HepG2 (cell line): Measurements from ENCODE around the gene CACNA2D1. TPM values are rescaled to one million over a fixed set of nuclear protein-coding genes. Genes with fewer than 3 reads are reported as not detected.

ENCODE experiments used
- ATAC-seq: fragments of 200-7000 bp; cut with Tn5 transposase; 3 replicates; pipeline ENCODE4 v1.9.1; 2020; ENCODE audit warnings: mild to moderate bottlenecking, moderate library complexity
- BruUV-seq: library from RNA; stranded (reverse); fragments of 400-500 nt; replicated peaks from 2 replicates; lab custom pipeline; 2021; lab: Mats Ljungman, UMichigan
- CTCF ChIA-PET: fragments of 300-600 bp; formaldehyde crosslinking; extraction: SDS; loops from one replicate; lab custom pipeline; 2021; ENCODE audit warnings: low total read pairs, inconsistent platforms, low intra/inter-chr PET ratio; lab: Yijun Ruan, JAX
- POLR2A ChIA-PET: fragments of 350-600 bp; sonication (Branson Sonifier 250); formaldehyde crosslinking; loops from one replicate; lab custom pipeline; 2020; ENCODE audit warnings: antibody characterized with exemption, inconsistent platforms; lab: Yijun Ruan, JAX
- DNase-seq: peaks from one replicate; pipeline ENCODE4 v3.0.0-alpha.2; 2015; ENCODE audit warnings: low spot score
- FAIRE-seq: peaks from 3 replicates; lab custom pipeline; 2011; peaks lifted over from hg19 to GRCh38; lab: Jason Lieb, UNC
- H2AFZ ChIP-seq: one replicate; pipeline ENCODE4 v1.6.1; 2011; ENCODE audit warnings: low read length, inconsistent platforms
- H3K27ac ChIP-seq: fragments of 300-600 bp; 3 replicates; pipeline ENCODE4 v1.8.0; 2011; ENCODE audit warnings: mixed run types, mild to moderate bottlenecking, mixed read lengths, low read length, inconsistent platforms; ENCODE audit not compliant: insufficient read depth; ENCODE audit errors: extremely low read length
- H3K27me3 ChIP-seq, 2 experiments: fragments of 200-600 bp in 1 of 2; 2 replicates in 1 of 2; 3 replicates in 1 of 2; pipeline versions ENCODE4 v1.6.0 to v1.8.0; 2011; ENCODE audit warnings: low read length in 2 of 2, mild to moderate bottlenecking in 2 of 2, moderate library complexity in 2 of 2, inconsistent platforms in 1 of 2; ENCODE audit not compliant: insufficient read depth in 2 of 2, control insufficient read depth in 1 of 2
- H3K36me3 ChIP-seq, 2 experiments: fragments of 200-600 bp in 1 of 2; replicated peaks in 1 of 2; 2 replicates in 1 of 2; 3 replicates in 1 of 2; pipeline versions ENCODE4 v1.5.1 to v1.8.0; 2011; ENCODE audit warnings: low read length in 2 of 2, inconsistent platforms in 1 of 2; ENCODE audit not compliant: insufficient read depth in 2 of 2, control insufficient read depth in 1 of 2
- H3K4me1 ChIP-seq: 2 replicates; pipeline ENCODE4 v1.5.1; 2012; ENCODE audit warnings: low read length, inconsistent platforms; ENCODE audit not compliant: insufficient read depth
- H3K4me2 ChIP-seq: 2 replicates; pipeline ENCODE4 v1.6.0; 2011; ENCODE audit warnings: low read depth, low read length, inconsistent platforms
- H3K4me3 ChIP-seq, 3 experiments: fragments of 200-600 bp in 1 of 3; sonication (generic), shearing (Covaris generic) in 1 of 3; replicated peaks in 1 of 3; 2 replicates each; pipeline ENCODE4 v1.5.1; 2011 to 2016; ENCODE audit warnings: low read length in 3 of 3, inconsistent platforms in 2 of 3, low read depth in 2 of 3, mild to moderate bottlenecking in 2 of 3, control low read depth in 1 of 3, mixed read lengths in 1 of 3; ENCODE audit not compliant: insufficient read depth in 1 of 3
- H3K79me2 ChIP-seq: one replicate; pipeline ENCODE4 v1.6.1; 2011; ENCODE audit warnings: low read length, inconsistent platforms; ENCODE audit not compliant: insufficient read depth
- H3K9ac ChIP-seq: 2 replicates; pipeline ENCODE4 v1.6.0; 2011; ENCODE audit warnings: mild to moderate bottlenecking, low read depth, low read length, inconsistent platforms; ENCODE audit not compliant: insufficient read depth
- H3K9me3 ChIP-seq: 2 replicates; pipeline ENCODE4 v1.5.1; 2012; ENCODE audit warnings: mild to moderate bottlenecking, low read length
- H4K20me1 ChIP-seq: 2 replicates; pipeline ENCODE4 v1.6.0; 2011; ENCODE audit warnings: inconsistent platforms, mild to moderate bottlenecking, low read length, moderate library complexity; ENCODE audit not compliant: insufficient read depth
- AHDC1 ChIP-seq: sonication (generic); formaldehyde crosslinking; IDR thresholded peaks from 2 replicates; pipeline ENCODE4 v1.5.1; 2020; ENCODE audit warnings: mild to moderate bottlenecking, missing genetic modification reagents, borderline replicate concordance
- HES4 ChIP-seq: sonication (generic); formaldehyde crosslinking; IDR thresholded peaks from 2 replicates; pipeline ENCODE4 v1.9.0; 2021; ENCODE audit warnings: mild to moderate bottlenecking, missing genetic modification reagents, borderline replicate concordance
- HMG20B ChIP-seq: conservative IDR thresholded peaks from 2 replicates; pipeline ENCODE4 v1.6.1; 2016; ENCODE audit warnings: missing genetic modification reagents, missing compliant biosample characterization
- HNRNPLL ChIP-seq: fragments of 200-400 bp; formaldehyde crosslinking; IDR thresholded peaks from 2 replicates; pipeline ENCODE4 v1.6.1; 2017; ENCODE audit warnings: mild to moderate bottlenecking, low read depth, low read length; ENCODE audit not compliant: poor library complexity, severe bottlenecking
- JUND ChIP-seq: sonication (generic); formaldehyde crosslinking; IDR thresholded peaks from 2 replicates; pipeline ENCODE4 v1.8.0; 2022; ENCODE audit warnings: mild to moderate bottlenecking, missing genetic modification reagents
- NFYC ChIP-seq: IDR thresholded peaks from 2 replicates; pipeline ENCODE4 v1.6.1; 2016; ENCODE audit warnings: missing genetic modification reagents, missing compliant biosample characterization
- PAXIP1 ChIP-seq: sonication (generic); formaldehyde crosslinking; conservative IDR thresholded peaks from 2 replicates; pipeline ENCODE4 v1.4.0; 2020; ENCODE audit warnings: mild to moderate bottlenecking, missing genetic modification reagents, moderate library complexity
- PPARG ChIP-seq: conservative IDR thresholded peaks from 2 replicates; pipeline ENCODE4 v1.6.1; 2016; ENCODE audit warnings: missing biosample characterization, missing genetic modification reagents
- SNRNP70 ChIP-seq: fragments of 200-400 bp; formaldehyde crosslinking; IDR thresholded peaks from 2 replicates; pipeline ENCODE4 v1.6.1; 2017; ENCODE audit warnings: mild to moderate bottlenecking, low read depth, low read length, moderate library complexity
- TMF1 ChIP-seq: sonication (generic); formaldehyde crosslinking; IDR thresholded peaks from 2 replicates; pipeline ENCODE4 v1.8.1; 2022; ENCODE audit warnings: low read depth, missing genetic modification reagents
- ZBTB3 ChIP-seq: sonication (generic); formaldehyde crosslinking; IDR thresholded peaks from 2 replicates; pipeline ENCODE4 v1.4.0; 2020; ENCODE audit warnings: low read depth, mild to moderate bottlenecking, moderate library complexity, missing genetic modification reagents, borderline replicate concordance
- ZNF12 ChIP-seq: sonication (generic); formaldehyde crosslinking; IDR thresholded peaks from 2 replicates; pipeline ENCODE4 v1.5.0; 2020; ENCODE audit warnings: missing genetic modification reagents
- ZNF124 ChIP-seq: sonication (generic); formaldehyde crosslinking; IDR thresholded peaks from 2 replicates; pipeline ENCODE4 v1.4.0; 2020; ENCODE audit warnings: missing genetic modification reagents
- in situ Hi-C: cut with HindIII; loops from 2 replicates; pipeline ENCODE4 v1.10.0; 2017; ENCODE audit warnings: low pct_unique_long_range_greater_than_20kb; ENCODE audit not compliant: extremely low pct_ligation_motif_present
- intact Hi-C: fragments of 100-400 bp; cut with micrococcal nuclease; formaldehyde crosslinking; loops from one replicate; pipeline ENCODE4 v1.10.0; 2022; ENCODE audit not compliant: unreplicated experiment
- polyA plus RNA-seq, 8 experiments: library from polyadenylated mRNA; depleted of rRNA in 3 of 8; stranded (reverse) in 7 of 8; unstranded in 1 of 8; fragments of >200 nt; fragmentation: Illumina TruSeq in 4 of 8; extraction: Trizol in 4 of 8; gene quantifications; 2 replicates each; pipeline versions ENCODE4 v1.2.1 to v1.2.3, GENCODE V29; 2011 to 2016; ENCODE audit warnings: low read depth in 4 of 8, missing spikeins in 1 of 8, mixed read lengths in 1 of 8; ENCODE audit not compliant: insufficient read depth in 1 of 8
- total RNA-seq, 5 experiments: library from RNA; depleted of rRNA; stranded (reverse); fragments of >200 nt; fragmentation: Illumina TruSeq; extraction: Trizol; gene quantifications; 2 replicates each; pipeline ENCODE4 v1.2.3, GENCODE V29; 2016; ENCODE audit warnings: low read depth in 1 of 5

Gene CACNA2D1
- total and polyA plus RNA-seq, 2 of the 13 experiments (the other 11 are each of a cell fraction or from before 2014, with no cell fraction given) = not detected

GRCh38 chr7:82019551-82020475, 423.8 kb downstream of the CACNA2D1 start (continued):
- TF ChIP-seq SNRNP70 = no peak
- no peak for TF ChIP-seq PAXIP1 (CRISPR knock-in tag)
- TF ChIP-seq JUND (CRISPR knock-in tag) = no peak
- TF ChIP-seq, all 625 proteins: peak for 0

- no peaks in the 10 kb centered on the region for H3K4me1 ChIP-seq
- H2AFZ ChIP-seq = no peak overlapping the region
- no peak for FAIRE-seq
- no peaks in the 10 kb centered on the region for H4K20me1 ChIP-seq
- no peak overlapping the region for H3K27ac ChIP-seq
- no peak for DNase-seq
- CTCF ChIA-PET = interaction anchor here (1.9 kb wide), 1 partner anchor 535 kb away, joined by 7 read pairs; no protein-coding TSS in a partner anchor
- ATAC-seq = no peak
- no peak overlapping the region for H3K4me3 ChIP-seq
- intact Hi-C loops = loop anchor here (5.0 kb wide), 1 partner anchor 536 kb away; no protein-coding TSS in a partner anchor
- no peaks in the 10 kb centered on the region for H3K27me3 ChIP-seq
- no peaks in the 10 kb centered on the region for H3K9me3 ChIP-seq
- no peak overlapping the region for H3K4me2 ChIP-seq
- no peak overlapping the region for H3K9ac ChIP-seq
- H3K36me3 ChIP-seq = no peaks in the 10 kb centered on the region
- in situ Hi-C loops = no loop called here
- no TSS peak for BruUV-seq
- H3K79me2 ChIP-seq = no peaks in the 10 kb centered on the region
- POLR2A ChIA-PET = no interaction called here
- TF ChIP-seq ZNF12 (CRISPR knock-in tag) = no peak
- TF ChIP-seq NFYC (CRISPR knock-in tag) = no peak
- TF ChIP-seq HNRNPLL = no peak
- TF ChIP-seq AHDC1 (CRISPR knock-in tag) = no peak
- TF ChIP-seq HES4 (CRISPR knock-in tag) = no peak
- no peak for TF ChIP-seq ZNF124 (CRISPR knock-in tag)
- no peak for TF ChIP-seq HMG20B
- TF ChIP-seq ZBTB3 (CRISPR knock-in tag) = no peak
- TF ChIP-seq TMF1 (CRISPR knock-in tag) = no peak
- no peak for TF ChIP-seq PPARG (CRISPR knock-in tag)
Measured at GRCh38 chr7:82018226-82018625, 425.4 kb downstream of the CACNA2D1 start.
